ENCODE data around the gene CCDC50. TPM values are rescaled to one million over a fixed set of nuclear protein-coding genes. Genes with fewer than 3 reads are reported as not detected.

Gene CCDC50
- total RNA-seq, 2 donors from 2014 or later: 56.0 to 84.7 TPM

Other genes starting within 250 kb of the CCDC50 start
- gene OSTN, start 130.2 kb upstream of the CCDC50 start, total RNA-seq: under 1 TPM in 1 of 2 donors, not detected in 1; 0.09 TPM
- gene UTS2B, start 1.1 kb downstream of the CCDC50 start, total RNA-seq: 1 to 10 TPM in 1 of 2 donors, under 1 TPM in 1; 0.18 to 4.3 TPM
- gene PYDC2, start 131.8 kb downstream of the CCDC50 start, total RNA-seq: not detected